DOHH2 (cell line): ENCODE results near the gene VAV2.

Experiments
- CTCF ChIP-seq: fragments of 200-600 bp; sonication (generic); IDR thresholded peaks from one replicate; pipeline ENCODE4 v1.5.1; 2014; ENCODE audit warnings: antibody characterized with exemption, mild to moderate bottlenecking, low read depth, low read length; ENCODE audit not compliant: poor library complexity, severe bottlenecking
- EZH2phosphoT487 ChIP-seq: fragments of 200-600 bp; sonication (generic); IDR thresholded peaks from 2 replicates; pipeline ENCODE4 v1.6.1; 2017; ENCODE audit warnings: borderline replicate concordance, mild to moderate bottlenecking, antibody characterized with exemption, low read length, moderate library complexity, mixed read lengths

- TF ChIP-seq CTCF (no peak), EZH2phosphoT487 (no peak)
Observed at GRCh38 chr9:134026581-134026980, 34.5 kb upstream of the VAV2 start.
